Keratinocyte (primary cell): ENCODE measurements around the gene AGAP9.
"Not testable (repeated sequence)": the region's sequence is repeated elsewhere in the genome, so short reads cannot be mapped to it uniquely, and the experiment has no call there.

Experiments used
- CTCF ChIP-seq, 3 experiments: IDR thresholded peaks in 1 of 3; conservative IDR thresholded peaks in 1 of 3; optimal IDR thresholded peaks in 1 of 3; 2 replicates in 2 of 3; 3 replicates in 1 of 3; pipeline versions ENCODE3 to v1.5.1; 2011; ENCODE audit warnings: low read length in 3 of 3, mild to moderate bottlenecking in 3 of 3, moderate library complexity in 2 of 3, control low read depth in 1 of 3, inconsistent platforms in 1 of 3; ENCODE audit not compliant: insufficient read depth in 2 of 3; ENCODE audit errors: extremely low read depth in 1 of 3
- EZH2 ChIP-seq: IDR thresholded peaks from one replicate; pipeline ENCODE4 v1.6.1; 2012; ENCODE audit warnings: inconsistent platforms, mild to moderate bottlenecking, low read length, moderate library complexity

DNA sequence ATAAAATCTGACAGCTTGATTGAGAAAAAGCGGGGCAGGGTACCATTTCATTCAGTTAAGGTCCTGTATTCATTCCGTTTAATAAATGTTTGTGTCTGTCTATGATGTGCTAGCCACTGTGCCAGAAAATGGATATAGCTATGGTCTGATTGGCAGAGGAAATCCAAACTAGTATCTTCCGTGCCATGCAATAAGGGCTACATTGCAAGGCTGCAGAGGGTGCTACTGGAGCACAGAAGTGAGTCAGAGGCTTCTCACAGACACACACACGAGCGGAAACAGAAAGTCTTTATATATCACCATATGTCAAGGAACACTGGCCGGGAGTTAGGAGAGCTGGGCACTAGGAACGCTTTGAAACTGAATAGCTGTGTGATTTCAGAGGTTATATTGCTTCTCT is 29.3 kb upstream of the AGAP9 start:
- not testable (repeated sequence) for TF ChIP-seq EZH2; CTCF (optimal IDR thresholded peaks at IDR 0.05 in 1 of 3, IDR thresholded peaks at IDR 0.05 in 1 of 3, conservative IDR thresholded peaks at IDR 0.05 in 1 of 3; ENCODE audit: extremely low read depth in 1 of 3, insufficient read depth in 2 of 3, low read length in 3 of 3)
